H1 (cell line): ENCODE measurements around the gene GRK3. TPM values are rescaled to one million over a fixed set of nuclear protein-coding genes. Genes with fewer than 3 reads are reported as not detected.

Experiments
- CTCF ChIA-PET: fragments of 300-600 bp; sonication (Branson Sonifier 250); formaldehyde crosslinking; loops from one replicate; lab custom pipeline; 2021; ENCODE audit not compliant: partially characterized antibody; lab: Charles Lee
- POLR2A ChIA-PET: fragments of 300-600 bp; sonication (Branson Sonifier 250); formaldehyde crosslinking; loops from one replicate; lab custom pipeline; 2021; ENCODE audit warnings: inconsistent platforms; ENCODE audit not compliant: partially characterized antibody; lab: Charles Lee
- DNase-seq, 2 experiments: peaks; one replicate each; pipeline versions ENCODE4 v3.0.0 to v3.0.0-alpha.2; 2010 to 2022; ENCODE audit warnings: low spot score in 2 of 2, low read depth in 1 of 2, mixed read lengths in 1 of 2
- FAIRE-seq: peaks from 2 replicates; lab custom pipeline; 2011; peaks lifted over from hg19 to GRCh38; lab: Jason Lieb, UNC
- H2AFZ ChIP-seq: 2 replicates; pipeline ENCODE4 v1.8.1; 2012; ENCODE audit warnings: low read length, inconsistent platforms
- H2AK5ac ChIP-seq: 2 replicates; pipeline ENCODE4 v1.6.1; 2013; ENCODE audit warnings: low read depth, low read length
- H2BK120ac ChIP-seq: replicated peaks from 2 replicates; pipeline ENCODE3; 2013; ENCODE audit warnings: low read depth, low read length, inconsistent platforms
- H2BK12ac ChIP-seq: 2 replicates; pipeline ENCODE4 v1.6.1; 2013; ENCODE audit warnings: low read depth, low read length
- H2BK15ac ChIP-seq: 2 replicates; pipeline ENCODE4 v1.6.1; 2013; ENCODE audit warnings: low read length
- H2BK20ac ChIP-seq: 2 replicates; pipeline ENCODE4 v1.6.1; 2013; ENCODE audit warnings: low read length
- H2BK5ac ChIP-seq: 2 replicates; pipeline ENCODE4 v1.6.1; 2013; ENCODE audit warnings: low read depth, low read length
- H3K14ac ChIP-seq: 2 replicates; pipeline ENCODE4 v1.6.1; 2013; ENCODE audit warnings: inconsistent platforms; ENCODE audit not compliant: insufficient read length
- H3K18ac ChIP-seq: 2 replicates; pipeline ENCODE4 v1.6.1; 2013; ENCODE audit warnings: low read length; ENCODE audit errors: extremely low read depth
- H3K23ac ChIP-seq: 2 replicates; pipeline ENCODE4 v1.6.1; 2013; ENCODE audit warnings: inconsistent platforms; ENCODE audit not compliant: insufficient read length
- H3K23me2 ChIP-seq: 2 replicates; pipeline ENCODE4 v1.6.1; 2013; ENCODE audit warnings: low read depth, low read length
- H3K27ac ChIP-seq: 2 replicates; pipeline ENCODE4 v1.6.1; 2011; ENCODE audit warnings: low read depth, low read length, inconsistent platforms
- H3K27me3 ChIP-seq, 4 experiments: replicated peaks in 1 of 4; 1 replicate in 1 of 4; 2 replicates in 3 of 4; pipeline versions ENCODE4 v1.6.1 to v1.8.1; 2011 to 2013; ENCODE audit warnings: low read length in 3 of 4, mild to moderate bottlenecking in 3 of 4, inconsistent platforms in 2 of 4, mixed read lengths in 2 of 4, moderate library complexity in 1 of 4; ENCODE audit not compliant: control insufficient read depth in 3 of 4, insufficient read depth in 3 of 4; ENCODE audit errors: extremely low read depth in 1 of 4
- H3K36me3 ChIP-seq, 4 experiments: 2 replicates each; pipeline versions ENCODE4 v1.6.1 to v1.8.1; 2011 to 2013; ENCODE audit warnings: mild to moderate bottlenecking in 4 of 4, low read length in 3 of 4, moderate library complexity in 2 of 4, control low read depth in 1 of 4, inconsistent platforms in 1 of 4; ENCODE audit not compliant: insufficient read depth in 4 of 4, control insufficient read depth in 2 of 4
- H3K4ac ChIP-seq: replicated peaks from 2 replicates; pipeline ENCODE3; 2013; ENCODE audit warnings: low read length, low read depth, mixed read lengths, inconsistent platforms; ENCODE audit not compliant: insufficient read length
- H3K4me1 ChIP-seq, 4 experiments: replicated peaks in 1 of 4; 1 replicate in 1 of 4; 2 replicates in 3 of 4; pipeline versions ENCODE4 v1.6.1 to v1.8.1; 2011 to 2013; ENCODE audit warnings: low read length in 3 of 4, inconsistent platforms in 2 of 4, mixed read lengths in 1 of 4; ENCODE audit not compliant: insufficient read depth in 4 of 4, control insufficient read depth in 3 of 4
- H3K4me2 ChIP-seq, 2 experiments: 2 replicates each; pipeline versions ENCODE4 v1.6.1 to v1.8.1; 2011 to 2013; ENCODE audit warnings: low read depth in 2 of 2, low read length in 2 of 2, control low read depth in 1 of 2, inconsistent platforms in 1 of 2, mild to moderate bottlenecking in 1 of 2; ENCODE audit not compliant: insufficient read depth in 1 of 2
- H3K4me3 ChIP-seq, 4 experiments: fragments of 200-600, 300-600 bp in 1 of 4; sonication (generic), shearing (Covaris generic), sonication (Bioruptor Twin) in 1 of 4; 2 replicates each; pipeline versions ENCODE4 v1.5.1 to v1.8.1; 2011 to 2016; ENCODE audit warnings: low read length in 4 of 4, low read depth in 3 of 4, control low read depth in 2 of 4, inconsistent platforms in 2 of 4, mild to moderate bottlenecking in 2 of 4, mixed read lengths in 1 of 4, moderate library complexity in 1 of 4; ENCODE audit not compliant: insufficient read depth in 2 of 4; ENCODE audit errors: extremely low read depth in 1 of 4
- H3K56ac ChIP-seq: replicated peaks from 2 replicates; pipeline ENCODE3; 2013; ENCODE audit warnings: low read depth, mild to moderate bottlenecking, mixed read lengths, low read length, inconsistent platforms; ENCODE audit not compliant: insufficient read length
- H3K79me1 ChIP-seq: 2 replicates; pipeline ENCODE4 v1.6.1; 2013; ENCODE audit warnings: low read depth, low read length, control low read depth
- H3K79me2 ChIP-seq, 2 experiments: 2 replicates each; pipeline versions ENCODE4 v1.6.1 to v1.8.1; 2012 to 2013; ENCODE audit warnings: low read length in 2 of 2, mild to moderate bottlenecking in 2 of 2, inconsistent platforms in 1 of 2; ENCODE audit not compliant: insufficient read depth in 2 of 2, control insufficient read depth in 1 of 2
- H3K9ac ChIP-seq, 4 experiments: replicated peaks in 1 of 4; 1 replicate in 1 of 4; 2 replicates in 3 of 4; pipeline versions ENCODE4 v1.6.1 to v1.8.1; 2011 to 2013; ENCODE audit warnings: low read depth in 3 of 4, low read length in 3 of 4, control low read depth in 2 of 4, mild to moderate bottlenecking in 2 of 4, moderate library complexity in 2 of 4, inconsistent platforms in 1 of 4; ENCODE audit errors: extremely low read depth in 1 of 4
- H3K9me3 ChIP-seq, 2 experiments: 2 replicates each; pipeline versions ENCODE4 v1.6.1 to v1.8.1; 2012 to 2013; ENCODE audit warnings: mild to moderate bottlenecking in 2 of 2, moderate library complexity in 2 of 2, control low read depth in 1 of 2, inconsistent platforms in 1 of 2, low read depth in 1 of 2, low read length in 1 of 2, mixed read lengths in 1 of 2; ENCODE audit not compliant: insufficient read depth in 2 of 2
- H4K20me1 ChIP-seq, 2 experiments: replicated peaks in 1 of 2; 2 replicates each; pipeline versions ENCODE3 to v1.8.1; 2011 to 2013; ENCODE audit warnings: inconsistent platforms in 2 of 2, low read length in 2 of 2, mild to moderate bottlenecking in 1 of 2; ENCODE audit not compliant: insufficient read depth in 2 of 2, control insufficient read depth in 1 of 2
- H4K5ac ChIP-seq: 2 replicates; pipeline ENCODE4 v1.6.1; 2013; ENCODE audit warnings: low read length, low read depth, mixed read lengths, inconsistent platforms; ENCODE audit not compliant: insufficient read length
- H4K8ac ChIP-seq: 2 replicates; pipeline ENCODE4 v1.8.0; 2013; ENCODE audit warnings: mild to moderate bottlenecking, moderate library complexity, low read length, inconsistent platforms; ENCODE audit not compliant: insufficient read depth; ENCODE audit errors: extremely low read depth
- H4K91ac ChIP-seq: replicated peaks from 2 replicates; pipeline ENCODE3; 2013; ENCODE audit warnings: low read length, mixed read lengths, inconsistent platforms; ENCODE audit not compliant: insufficient read length
- KDM5A ChIP-seq: fragments of 200-600 bp; IDR thresholded peaks from 2 replicates; pipeline ENCODE4 v1.7.1; 2012; ENCODE audit warnings: mild to moderate bottlenecking, low read length, inconsistent platforms, mixed read lengths
- NRF1 ChIP-seq: IDR thresholded peaks from 2 replicates; pipeline ENCODE4 v1.6.1; 2011; ENCODE audit warnings: mild to moderate bottlenecking, low read depth, low read length, improper control_type of control experiment
- RFX5 ChIP-seq: IDR thresholded peaks from 2 replicates; pipeline ENCODE4 v1.6.1; 2011; ENCODE audit warnings: low read depth, low read length, improper control_type of control experiment, borderline replicate concordance
- SP4 ChIP-seq: IDR thresholded peaks from 2 replicates; pipeline ENCODE4 v1.6.1; 2012; ENCODE audit warnings: low read length, inconsistent platforms
- WGBS, 2 experiments: shearing (Covaris generic) in 1 of 2; methylation state at CpG; one replicate each; pipeline versions ENCODE4 v1.1.6 to v1.1.7; 2013 to 2015; ENCODE audit warnings: low lambda C conversion rate in 2 of 2, mixed read lengths in 2 of 2, inconsistent platforms in 1 of 2, low coverage in 1 of 2, missing lambda C conversion rate in 1 of 2; ENCODE audit not compliant: insufficient replicate concordance in 2 of 2, insufficient coverage in 1 of 2, insufficient read length in 1 of 2; ENCODE audit errors: extremely low coverage in 1 of 2, missing lambda C conversion rate in 1 of 2; 5-methylcytosine and 5-hydroxymethylcytosine counted together
- polyA plus RNA-seq, 7 experiments: library from polyadenylated mRNA; depleted of rRNA in 3 of 7; stranded (reverse) in 5 of 7; unstranded in 2 of 7; fragments of >200 nt in 5 of 7; fragments of 200-250 nt in 2 of 7; gene quantifications; 1 replicate in 5 of 7; 2 replicates in 1 of 7; 4 replicates in 1 of 7; pipeline versions ENCODE4 v1.2.1 to v1.2.3, GENCODE V29; 2011 to 2013; ENCODE audit warnings: missing spikeins in 2 of 7, mixed read lengths in 2 of 7
- total RNA-seq: library from RNA; stranded (reverse); fragmentation: NEBNext Ultra II Directional; extraction: Animal tissue kit (Norgen Biotek cat#: 25700); gene quantifications from 2 replicates; pipeline ENCODE4 v1.2.1, GENCODE V29; 2021

Gene GRK3
- total and polyA plus RNA-seq, 2 of the 8 experiments (the other 6 are each of a cell fraction or from before 2014, with no cell fraction given): 7.5 to 35.3 TPM

GRCh38 chr22:25651332-25652085 lies 87.0 kb downstream of the GRK3 start:
- H4K5ac ChIP-seq: no peak overlapping the region
- H3K79me1 ChIP-seq: no peaks in the 10 kb centered on the region
- no peak overlapping the region for H2AFZ ChIP-seq
- H3K56ac ChIP-seq: no peak overlapping the region
- H3K4me1 ChIP-seq: no peaks in the 10 kb centered on the region
- no peaks in the 10 kb centered on the region for H3K23me2 ChIP-seq
- no peak for DNase-seq
- H2AK5ac ChIP-seq: no peak overlapping the region
- no peak overlapping the region for H2BK20ac ChIP-seq
- ChIA-PET CTCF (no interaction called here), POLR2A (no interaction called here)
- WGBS, 2 experiments: 88% methylated on average over 4 of the region's 4 CpGs; no CpG with 5 or more reads in 1 of the 2 experiments
- H3K18ac ChIP-seq: no peak overlapping the region
- H3K9me3 ChIP-seq: no peaks in the 10 kb centered on the region
- H3K4me3 ChIP-seq: no peak overlapping the region
- no peak overlapping the region for H4K8ac ChIP-seq
- no peak overlapping the region for H3K14ac ChIP-seq
- H2BK12ac ChIP-seq: no peak overlapping the region
- peaks cover 0 to 1% of the 10 kb centered on the region in 2 experiments for H4K20me1 ChIP-seq
- no peak for FAIRE-seq
- H3K4ac ChIP-seq: no peak overlapping the region
- no peaks in the 10 kb centered on the region for H3K36me3 ChIP-seq
- TF ChIP-seq KDM5A (no peak), RFX5 (no peak), SP4 (no peak), NRF1 (no peak)
- no peaks in the 10 kb centered on the region for H3K79me2 ChIP-seq
- no peak overlapping the region for H3K4me2 ChIP-seq
- H3K9ac ChIP-seq: no peak overlapping the region
- H3K27me3 ChIP-seq: no peaks in the 10 kb centered on the region
- no peak overlapping the region for H3K27ac ChIP-seq
- H3K23ac ChIP-seq: no peak overlapping the region
- H2BK5ac ChIP-seq: no peak overlapping the region
- H4K91ac ChIP-seq: no peak overlapping the region
- H2BK15ac ChIP-seq: no peak overlapping the region
- H2BK120ac ChIP-seq: no peak overlapping the region
